ENCODE data around the gene CPS1.

CPS1 gene

DNA sequence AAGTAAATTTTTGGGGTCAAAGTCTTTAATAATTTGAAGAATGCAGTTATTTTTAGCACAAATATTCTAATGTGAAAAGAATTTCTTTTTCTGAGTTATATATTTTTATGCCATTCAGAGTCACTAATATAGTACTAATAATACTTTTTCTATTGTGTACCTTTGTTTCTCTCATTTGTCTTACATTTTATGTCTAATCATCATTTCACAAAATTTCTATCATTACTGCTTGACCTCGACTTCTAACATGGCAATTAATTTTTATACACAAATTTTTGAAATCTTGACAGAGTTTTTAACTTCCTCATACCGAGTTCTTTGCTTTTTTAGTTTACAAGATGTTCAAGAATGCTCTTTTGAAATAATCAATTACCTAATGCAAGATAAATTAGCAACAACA is 8.4 kb upstream of the CPS1 start:
- DNase-seq, result no peak

DNA sequence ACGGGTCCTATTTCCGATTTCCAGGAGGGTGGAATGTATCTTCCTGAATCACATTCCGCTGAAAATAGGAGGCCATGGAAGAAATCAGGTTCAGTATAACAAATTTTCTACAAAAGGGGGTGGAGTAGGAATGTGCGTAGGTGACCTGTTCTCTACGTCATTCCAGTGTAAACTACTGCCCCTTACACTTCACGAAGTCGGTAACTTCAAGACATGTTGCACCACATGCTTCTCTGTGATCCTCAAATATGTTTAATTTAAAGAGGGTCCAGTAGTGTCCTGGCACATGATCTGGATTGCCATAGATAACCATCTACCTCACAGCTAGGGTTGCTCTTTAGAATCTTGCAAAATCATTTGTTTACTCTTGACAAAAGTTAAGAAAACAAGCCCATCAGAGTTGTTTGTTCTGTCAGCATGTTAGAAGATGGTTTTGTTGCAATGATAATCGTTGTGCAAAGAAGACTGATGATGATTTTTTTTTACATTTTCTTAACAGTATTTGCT is 7.5 kb upstream of the CPS1 start:
- DNase-seq, result no peak

DNA sequence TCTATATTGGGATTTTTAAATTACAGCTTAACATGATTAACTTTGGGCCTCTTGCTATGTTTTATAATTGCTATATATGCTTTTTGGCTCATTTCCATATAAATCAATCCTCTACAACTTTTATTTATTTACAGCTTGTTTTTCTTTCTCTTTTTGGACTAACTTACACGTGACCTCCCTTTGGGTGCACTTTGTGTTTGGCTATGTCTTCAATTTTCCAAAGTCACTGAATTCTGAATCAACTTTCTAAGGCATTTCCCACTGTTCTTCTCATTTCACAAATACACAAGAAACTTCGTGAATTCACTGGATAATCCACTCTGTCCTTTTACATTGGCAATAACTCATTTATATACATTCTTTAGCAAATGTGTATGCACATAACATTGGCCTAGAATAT is 5.4 kb upstream of the CPS1 start:
- DNase-seq, result no peak

DNA sequence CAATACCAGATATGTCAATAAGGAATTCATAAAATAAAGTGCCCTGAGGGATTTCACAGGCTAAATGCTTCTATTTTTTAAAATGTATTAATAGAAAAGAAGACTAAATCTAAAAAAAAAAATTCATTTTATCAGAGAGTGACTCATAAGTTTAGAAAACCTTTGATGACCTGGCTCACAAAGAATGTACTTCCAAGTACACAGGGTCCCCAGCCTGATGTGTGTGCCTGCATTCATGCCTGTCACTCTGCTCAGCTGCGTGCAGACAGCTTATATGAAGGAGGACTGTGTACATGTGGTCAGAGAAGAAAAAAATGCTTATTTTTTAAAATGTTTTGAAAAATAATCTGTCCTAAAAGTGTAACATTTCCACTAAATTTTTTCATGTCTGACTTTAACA is 3.0 kb upstream of the CPS1 start:
- DNase-seq, result no peak

DNA sequence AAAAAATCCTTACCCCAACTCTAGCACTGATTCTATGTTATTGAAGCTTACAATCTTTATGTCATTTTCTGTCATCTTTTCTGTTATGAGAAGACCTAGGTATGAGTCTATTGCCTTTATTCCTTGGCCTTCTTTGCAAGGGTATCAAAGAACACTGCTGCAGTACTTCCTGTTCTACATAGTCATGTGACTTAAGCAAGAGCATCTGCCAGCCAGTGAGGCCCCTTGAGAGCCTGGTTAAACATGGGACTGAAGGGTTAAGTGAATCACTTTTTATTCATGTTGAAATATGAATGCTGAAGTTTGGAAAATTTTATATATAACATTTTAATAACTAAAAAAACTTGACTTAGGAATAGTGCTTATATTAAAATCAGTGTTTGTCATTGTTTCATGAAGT is 844 bp upstream of the CPS1 start:
- DNase-seq, result no peak

DNA sequence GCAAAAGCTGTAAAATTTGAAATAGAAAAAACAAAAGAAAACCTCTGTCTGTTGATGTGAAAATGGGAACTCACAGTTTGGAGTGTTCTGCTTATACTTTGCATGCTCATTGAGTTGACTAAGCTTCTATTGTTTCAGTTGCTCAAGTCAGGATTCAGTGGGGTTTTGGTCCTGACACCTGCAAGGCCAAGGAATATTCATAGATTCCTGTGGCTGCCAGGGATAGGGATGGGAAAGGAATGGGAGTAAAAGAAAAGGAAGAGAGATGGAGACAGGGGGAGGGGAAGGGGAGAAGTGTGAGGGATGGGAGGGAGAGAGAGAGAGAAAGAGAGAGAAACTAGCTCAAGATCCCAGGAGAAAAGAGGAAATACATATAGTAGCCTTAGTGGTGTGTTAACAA is 1.3 kb downstream of the CPS1 start:
- no peak for DNase-seq

DNA sequence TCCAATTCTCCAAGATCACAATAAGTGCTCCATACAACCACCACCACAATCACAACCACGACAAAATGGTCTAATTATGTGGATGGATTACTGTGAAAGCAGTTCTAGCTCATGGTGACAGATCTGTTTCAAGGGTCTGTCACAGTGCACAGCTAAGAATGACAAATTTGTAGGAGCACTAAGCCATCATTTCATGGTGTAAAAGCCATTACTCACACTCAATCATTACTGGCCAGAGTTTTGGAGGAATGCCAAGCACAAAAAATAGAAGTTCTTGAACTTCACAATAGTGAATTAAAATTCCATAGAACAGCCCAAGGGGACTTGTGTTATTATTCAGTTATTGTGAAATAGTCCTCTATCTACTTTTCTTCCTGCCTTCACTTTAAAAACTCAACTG is 2.3 kb downstream of the CPS1 start:
- peak; percentile 4 for DNase-seq

DNA sequence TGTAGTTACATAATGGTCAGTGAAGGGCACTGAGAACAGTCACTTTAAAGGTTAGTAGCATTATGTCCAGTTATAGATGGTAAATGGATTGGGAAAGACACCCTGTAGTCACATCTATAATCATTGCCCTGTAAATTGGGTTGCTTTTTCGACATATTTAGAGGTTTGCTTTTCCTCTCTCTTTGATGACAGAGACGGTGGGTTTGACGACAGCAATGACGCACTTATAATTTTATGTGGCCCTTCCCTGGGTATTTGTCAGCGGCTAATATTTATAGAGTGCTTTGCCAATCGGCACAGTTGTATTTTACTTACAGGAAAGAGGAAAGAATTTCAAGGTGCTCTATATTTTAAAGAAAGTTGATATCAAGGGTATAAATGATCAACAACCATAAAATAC is 2.8 kb downstream of the CPS1 start:
- DNase-seq, result no peak

DNA sequence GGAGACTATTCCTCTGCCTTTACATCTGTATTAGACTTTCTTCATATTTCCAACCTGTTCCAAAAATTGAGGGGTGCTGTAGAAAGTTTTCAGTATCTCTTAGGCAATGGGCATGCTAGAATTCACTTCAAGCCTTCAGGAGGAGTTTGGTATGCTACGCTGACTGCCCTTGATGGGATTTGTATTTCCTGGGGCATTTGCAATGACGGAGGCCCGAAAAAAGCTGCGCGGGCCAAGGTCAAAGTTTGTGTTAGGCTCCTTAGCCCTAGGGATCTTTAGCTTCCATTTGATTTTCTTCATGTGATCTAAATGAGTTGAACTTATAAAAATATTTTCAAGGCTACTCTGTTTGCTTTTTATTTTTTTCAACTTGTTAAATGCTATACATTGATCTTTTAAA is 5.1 kb downstream of the CPS1 start:
- DNase-seq, result no peak

DNA sequence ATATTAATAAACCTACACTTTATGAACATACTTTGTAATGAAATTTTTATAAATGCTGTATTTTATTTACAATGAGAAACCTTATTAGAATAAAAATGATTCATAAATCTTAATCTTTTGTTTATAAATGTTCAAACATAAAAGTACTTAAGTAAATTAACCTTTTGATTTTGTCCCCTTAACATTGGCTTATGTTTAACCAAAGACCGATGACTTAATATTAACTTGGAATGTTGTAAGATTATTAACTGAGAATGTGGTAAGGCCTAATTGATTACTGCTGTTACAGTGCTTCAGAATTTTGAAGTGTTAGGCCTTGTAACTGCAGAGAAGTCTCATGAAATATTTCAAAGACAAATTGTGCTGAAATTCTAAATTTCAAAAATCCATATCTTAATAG is 5.7 kb downstream of the CPS1 start:
- DNase-seq, result no peak

DNA sequence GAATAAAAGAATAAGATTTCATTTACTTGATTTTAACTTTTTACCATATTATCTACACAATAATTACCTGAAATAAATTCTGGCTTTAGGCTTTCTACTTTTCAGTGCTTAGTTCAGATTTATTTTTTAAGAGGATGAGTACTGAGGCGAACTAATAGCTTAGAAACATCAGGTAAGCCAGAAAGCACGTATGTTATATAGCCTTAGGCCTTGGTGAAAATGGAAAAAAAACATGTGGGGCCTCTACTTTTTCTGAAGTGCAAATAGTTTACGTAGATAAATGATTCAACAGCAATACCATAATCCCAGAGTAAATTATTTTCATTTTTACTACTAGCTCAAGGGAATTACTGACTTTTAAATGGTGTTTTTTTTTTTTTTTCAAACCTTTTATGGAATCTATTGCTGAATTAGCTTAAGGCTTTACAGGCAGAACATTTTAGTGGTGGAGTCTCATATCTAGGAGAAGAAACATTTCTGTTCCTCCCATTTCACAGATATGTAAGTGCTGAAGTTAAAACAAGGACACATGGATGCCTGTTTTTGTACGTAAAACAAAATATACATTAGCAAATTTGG is 6.2 kb downstream of the CPS1 start:
- DNase-seq, result no peak

DNA sequence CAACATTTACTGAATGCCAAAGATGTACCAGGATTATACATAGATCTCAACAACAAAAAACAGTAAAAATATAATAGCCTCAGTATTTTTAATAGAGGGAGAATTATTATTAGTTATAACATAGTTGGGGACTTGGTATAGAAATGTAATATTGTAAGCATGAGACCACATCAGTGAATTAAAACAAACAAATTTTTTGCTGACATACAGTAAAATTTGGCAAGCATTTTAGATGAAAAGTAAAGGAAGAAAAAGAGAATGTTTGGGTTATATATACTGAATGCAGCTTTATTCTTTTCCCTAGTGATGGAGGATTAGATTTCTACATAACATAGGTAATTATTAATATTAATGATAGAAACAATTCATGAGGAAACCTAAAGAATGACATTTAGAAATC is 10.9 kb downstream of the CPS1 start:
- no peak for DNase-seq

DNA sequence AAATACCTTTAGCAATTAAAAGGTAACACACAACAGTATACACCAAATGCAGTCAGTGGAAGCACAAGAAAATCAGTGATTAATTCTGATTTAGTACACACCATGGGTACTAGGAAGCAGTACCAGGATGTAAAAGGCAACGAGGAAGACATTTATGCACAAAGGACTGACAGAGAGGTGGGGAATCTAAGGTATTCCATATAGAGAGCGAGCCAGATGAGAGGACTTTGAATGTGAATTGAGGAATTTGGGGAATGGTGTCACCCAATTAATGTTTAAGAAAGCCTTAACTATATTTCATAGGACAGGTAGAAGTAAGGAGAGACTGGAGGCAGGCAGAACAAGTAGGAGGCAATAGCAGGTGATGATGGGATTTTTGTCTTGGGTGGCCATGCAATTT is 11.7 kb downstream of the CPS1 start:
- no peak for DNase-seq

DNA sequence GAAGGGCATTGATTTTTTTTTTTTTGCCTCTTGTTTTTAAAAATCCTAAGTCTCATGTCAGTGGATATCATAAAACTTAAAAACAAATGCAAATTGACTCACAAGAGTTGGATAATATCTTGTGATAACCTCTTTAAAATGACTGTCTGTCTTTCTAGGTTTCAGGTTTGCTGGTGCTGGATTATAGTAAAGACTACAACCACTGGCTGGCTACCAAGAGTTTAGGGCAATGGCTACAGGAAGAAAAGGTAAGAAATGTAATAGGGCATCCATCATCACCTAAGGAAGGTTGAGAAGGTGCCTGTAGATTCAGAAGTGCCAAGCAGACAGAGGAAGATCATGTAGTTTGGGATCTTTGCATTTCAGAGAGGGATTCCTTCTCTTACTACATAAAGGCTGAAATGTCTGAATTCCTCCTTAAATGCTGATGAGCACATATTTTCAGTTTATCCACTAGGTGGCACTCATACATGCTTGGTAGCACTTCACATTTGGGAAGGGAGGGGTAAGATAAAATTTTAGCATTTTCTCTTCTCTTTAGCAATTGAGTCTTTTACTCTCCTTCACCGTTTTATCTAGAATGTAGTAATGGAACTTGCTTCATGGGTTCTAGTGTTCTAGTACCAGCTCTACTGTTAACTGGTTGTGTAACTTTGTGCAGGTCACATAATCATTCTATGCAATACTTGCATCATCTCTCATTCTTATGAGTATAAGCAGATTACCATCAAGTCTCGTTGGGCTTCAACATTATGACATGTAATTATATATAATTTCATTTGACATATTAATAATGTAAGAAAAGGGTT is 21.1 kb downstream of the CPS1 start:
- peak; percentile 48 for DNase-seq

DNA sequence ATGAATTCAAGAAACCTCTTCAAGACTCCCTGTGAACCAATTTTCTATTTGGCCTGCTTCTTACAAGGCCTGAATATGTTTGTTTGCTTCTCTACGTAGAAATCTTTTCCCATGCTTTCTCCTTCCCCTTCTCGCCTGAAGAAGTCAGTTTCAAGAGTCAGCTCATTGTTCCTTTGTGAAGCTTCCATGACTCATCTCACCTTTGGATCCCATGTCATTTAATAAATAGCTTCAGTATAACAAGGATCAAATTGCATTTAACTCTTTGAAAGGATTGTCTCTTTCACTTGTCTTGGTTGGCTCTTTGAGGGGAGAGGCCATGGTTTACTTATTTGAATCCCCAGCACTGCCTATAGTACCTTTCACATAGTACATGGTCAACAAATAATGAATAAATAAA is 28.4 kb downstream of the CPS1 start:
- DNase-seq, result no peak

DNA sequence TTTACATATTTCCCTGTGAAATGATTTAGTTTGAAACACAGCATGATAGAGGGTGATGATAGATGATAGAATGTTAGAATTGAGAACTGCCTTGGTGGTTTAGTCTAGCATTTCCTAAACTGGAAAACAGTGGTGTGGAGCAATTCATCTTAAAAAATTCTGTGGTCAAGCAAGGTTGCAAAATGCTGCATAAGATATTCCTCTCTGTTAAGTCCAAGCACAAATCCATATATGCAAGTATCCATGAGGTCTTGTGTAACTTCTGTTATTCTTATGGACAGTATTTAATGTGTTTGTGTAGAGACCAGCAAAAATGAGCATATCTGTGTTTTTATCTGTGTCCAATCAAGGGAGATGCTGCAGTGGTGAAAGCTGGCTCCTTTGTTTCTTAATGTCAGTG is 30.0 kb downstream of the CPS1 start:
- peak; percentile 1 for DNase-seq

DNA sequence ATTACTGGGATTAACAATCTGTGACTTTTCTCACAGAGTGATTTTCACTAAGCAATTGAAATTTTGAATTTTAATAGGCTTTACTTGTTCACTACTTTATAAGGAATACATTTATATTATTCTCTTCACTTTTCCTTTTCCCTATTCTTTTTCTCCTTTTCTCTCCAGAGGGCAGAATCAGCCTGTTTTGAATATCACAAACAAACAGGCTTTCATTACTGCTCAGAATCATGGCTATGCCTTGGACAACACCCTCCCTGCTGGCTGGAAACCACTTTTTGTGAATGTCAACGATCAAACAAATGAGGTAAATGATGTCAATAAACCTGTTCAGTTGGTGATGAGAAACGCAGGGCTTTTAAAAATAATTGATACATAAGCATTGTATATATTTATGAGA is 35.3 kb downstream of the CPS1 start:
- DNase-seq, result no peak

DNA sequence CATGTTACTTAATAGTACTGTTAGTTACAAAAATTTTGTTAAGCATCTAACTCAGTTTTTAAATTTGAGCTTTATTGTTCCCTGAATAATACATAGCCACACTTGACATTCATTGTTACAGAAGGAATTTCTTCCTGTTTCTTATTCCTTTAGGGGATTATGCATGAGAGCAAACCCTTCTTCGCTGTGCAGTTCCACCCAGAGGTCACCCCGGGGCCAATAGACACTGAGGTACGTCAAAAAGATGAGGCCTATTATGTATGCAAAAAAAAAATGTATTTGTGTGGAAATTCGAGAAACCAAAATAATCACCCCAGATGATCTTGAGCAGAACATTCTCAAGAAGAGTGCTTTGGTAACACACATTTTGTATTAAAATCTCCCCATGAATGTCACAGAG is 36.3 kb downstream of the CPS1 start:
- no peak for DNase-seq

DNA sequence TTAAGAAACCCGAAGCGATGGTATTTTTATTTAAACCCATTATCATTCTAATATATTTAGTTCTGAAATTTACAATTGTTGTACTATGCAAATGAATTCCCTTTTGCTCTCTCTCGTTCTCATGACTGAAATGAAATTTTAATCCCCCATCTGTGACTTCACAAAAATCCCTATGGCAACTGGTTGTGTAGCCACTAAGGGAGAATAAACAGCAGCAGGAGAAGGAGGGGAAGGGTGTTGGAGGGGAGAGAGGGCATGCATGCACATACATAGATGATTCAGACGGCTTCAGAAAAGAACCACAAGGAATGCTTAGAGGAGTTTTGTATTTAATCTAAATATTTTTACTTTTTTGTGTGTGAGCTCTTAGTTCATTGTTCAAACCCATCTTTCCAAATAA is 36.8 kb downstream of the CPS1 start:
- peak; percentile 7 for DNase-seq

DNA sequence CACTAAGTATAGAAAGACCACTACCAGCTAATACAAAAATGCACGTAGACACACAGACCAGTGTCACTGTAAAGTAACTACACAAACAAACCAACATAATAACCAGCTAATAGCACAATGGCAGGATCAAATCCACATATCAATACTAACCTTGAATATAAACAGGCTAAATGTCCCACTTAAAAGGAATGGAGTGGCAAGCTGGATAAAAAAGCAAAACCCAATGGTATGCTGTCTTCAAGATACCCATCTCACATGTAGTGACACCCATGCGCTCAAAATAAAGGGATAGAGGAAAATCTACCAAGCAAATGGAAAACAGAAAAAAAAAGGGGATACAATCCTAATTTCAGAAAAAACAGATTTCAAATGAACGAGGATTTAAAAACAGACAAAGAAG is 41.8 kb downstream of the CPS1 start:
- no peak for DNase-seq

DNA sequence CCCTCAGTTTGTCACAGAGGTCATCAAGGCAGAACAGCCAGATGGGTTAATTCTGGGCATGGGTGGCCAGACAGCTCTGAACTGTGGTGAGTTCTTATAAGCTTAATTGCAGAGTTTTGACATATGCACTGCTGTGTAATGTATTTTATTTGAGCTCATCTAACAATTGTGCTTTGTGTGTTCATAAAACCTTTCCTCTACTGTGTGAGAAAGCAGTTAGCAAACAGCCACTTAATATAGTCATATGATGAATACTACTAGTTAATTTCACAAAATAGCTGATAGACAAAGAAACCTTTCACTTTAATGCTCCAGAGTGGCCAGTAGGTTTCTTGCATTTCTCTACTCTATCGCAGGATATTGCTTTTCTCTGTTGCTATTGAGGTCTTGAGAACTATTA is 43.1 kb downstream of the CPS1 start:
- no peak for DNase-seq

DNA sequence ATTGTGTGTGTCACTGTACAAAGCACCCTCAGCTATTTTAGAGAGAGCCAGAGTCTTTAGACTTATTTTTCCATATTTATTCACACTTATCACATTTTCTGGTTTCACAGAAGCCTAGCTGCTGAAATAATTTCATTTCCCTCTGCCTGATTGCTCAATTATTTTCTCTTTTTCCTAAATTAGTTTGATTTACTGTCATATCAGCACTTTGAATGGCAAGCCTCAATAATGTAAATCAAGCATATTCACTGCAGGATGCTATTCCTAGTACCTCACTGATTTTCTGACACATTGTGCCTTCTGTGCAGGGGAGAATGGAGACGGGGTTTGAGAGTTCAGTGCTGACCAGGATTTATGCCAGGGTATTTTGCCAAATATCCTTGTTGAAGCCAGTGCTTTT is 48.3 kb downstream of the CPS1 start:
- DNase-seq, result no peak

DNA sequence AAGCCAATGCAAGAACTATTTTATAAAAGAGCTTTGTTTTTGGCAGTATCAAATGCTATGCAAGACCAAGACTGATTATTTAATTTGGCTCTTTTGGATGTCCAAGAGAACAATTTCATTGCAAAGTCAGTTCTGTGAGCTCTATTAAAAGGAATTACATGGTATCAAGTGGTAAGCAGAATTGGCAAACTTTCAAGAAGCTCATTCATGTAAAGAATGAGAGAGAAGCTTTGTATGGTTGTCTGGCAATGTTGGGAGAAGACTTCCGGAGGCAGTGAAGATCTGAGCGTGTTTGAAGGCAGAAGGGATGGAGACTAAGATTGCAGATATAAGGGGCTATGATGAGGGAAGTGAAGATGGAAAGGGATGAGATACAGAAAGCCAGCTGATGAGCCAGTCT is 49.6 kb downstream of the CPS1 start:
- DNase-seq, result no peak

DNA sequence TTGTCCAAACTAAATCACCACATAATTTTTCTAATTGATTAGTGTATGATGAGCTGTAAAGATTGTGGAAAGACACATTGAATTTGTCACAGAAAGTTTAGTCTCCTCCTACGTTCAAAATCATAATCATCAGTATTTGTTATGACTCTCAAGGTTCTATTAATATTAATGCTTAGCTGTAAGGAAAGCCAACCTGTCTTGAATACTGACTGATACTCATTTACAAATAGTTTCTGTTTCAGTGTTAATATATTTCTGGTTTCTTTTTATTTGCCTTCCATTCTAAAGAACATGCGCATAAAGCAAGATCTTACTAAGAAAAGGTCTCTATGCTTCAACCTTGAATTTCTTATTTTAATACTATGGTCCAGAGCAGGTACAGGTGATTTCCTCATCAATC is 55.1 kb downstream of the CPS1 start:
- no peak for DNase-seq

DNA sequence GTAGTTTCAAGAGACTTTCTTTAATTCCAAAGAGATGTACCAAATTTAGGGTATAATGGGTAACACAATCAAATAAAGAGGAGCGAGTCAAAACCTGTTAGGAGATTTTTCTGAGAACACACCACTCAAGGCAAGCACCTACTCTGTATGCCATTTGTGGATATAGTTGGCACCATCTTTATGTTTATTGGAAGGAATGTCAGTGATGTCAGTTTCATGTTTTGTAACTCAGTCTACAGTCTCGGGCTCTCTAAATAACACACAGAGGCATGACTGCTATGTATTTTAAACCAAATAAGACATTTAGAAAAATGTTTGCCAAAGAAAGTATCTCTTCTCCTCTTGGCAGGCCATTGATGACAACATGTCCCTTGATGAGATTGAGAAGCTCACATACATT is 59.7 kb downstream of the CPS1 start:
- DNase-seq, result no peak
